ENCODE data around the gene TEKT2. TPM values are rescaled to one million over a fixed set of nuclear protein-coding genes. Genes with fewer than 3 reads are reported as not detected.
A peak's percentile ranks its signal among the peaks of the same experiment; 100 is the strongest.

The TEKT2 gene
- total and polyA plus RNA-seq, 2 of the 4 experiments (the other 2 are of a cell fraction): 0.18 TPM; not detected in 1

DNA sequence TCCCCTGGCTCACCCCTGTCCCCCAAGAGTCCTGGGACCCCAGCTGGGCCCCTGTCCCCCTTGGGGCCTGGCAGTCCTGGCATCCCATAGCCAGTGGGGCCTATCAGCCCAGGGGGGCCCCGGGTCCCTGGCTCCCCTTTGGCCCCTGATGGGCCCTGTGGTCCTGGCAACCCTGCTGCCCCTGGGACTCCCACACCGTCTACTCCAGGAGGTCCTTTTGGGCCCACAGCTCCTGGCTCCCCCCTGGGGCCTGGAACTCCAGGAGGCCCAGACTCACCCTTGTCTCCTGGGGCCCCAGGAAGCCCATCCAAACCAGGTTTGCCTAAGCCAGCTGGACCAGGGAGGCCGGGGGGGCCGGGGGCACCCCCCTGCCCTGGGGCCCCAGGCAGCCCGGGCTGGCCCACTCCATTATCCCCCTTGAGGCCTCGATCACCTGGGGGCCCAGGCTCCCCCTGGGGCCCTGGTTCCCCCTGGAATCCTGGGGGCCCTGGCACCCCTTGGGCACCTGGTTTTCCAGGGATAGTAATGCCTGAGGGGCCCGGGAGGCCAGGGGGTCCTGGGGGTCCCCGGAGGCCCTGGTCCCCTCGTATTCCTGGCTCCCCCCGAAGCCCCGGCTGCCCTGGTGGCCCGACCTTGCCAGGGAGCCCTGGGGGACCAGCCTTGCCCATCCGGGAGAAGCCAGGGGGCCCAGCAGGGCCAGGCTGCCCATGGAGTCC, 14.9 kb downstream of the TEKT2 start (continued):
- TF ChIP-seq, protein P1, sequence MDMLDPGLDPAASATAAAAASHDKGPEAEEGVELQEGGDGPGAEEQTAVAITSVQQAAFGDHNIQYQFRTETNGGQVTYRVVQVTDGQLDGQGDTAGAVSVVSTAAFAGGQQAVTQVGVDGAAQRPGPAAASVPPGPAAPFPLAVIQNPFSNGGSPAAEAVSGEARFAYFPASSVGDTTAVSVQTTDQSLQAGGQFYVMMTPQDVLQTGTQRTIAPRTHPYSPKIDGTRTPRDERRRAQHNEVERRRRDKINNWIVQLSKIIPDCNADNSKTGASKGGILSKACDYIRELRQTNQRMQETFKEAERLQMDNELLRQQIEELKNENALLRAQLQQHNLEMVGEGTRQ (IDR thresholded peaks at IDR 0.05; ENCODE audit: low read depth, low read length): no peak

DNA sequence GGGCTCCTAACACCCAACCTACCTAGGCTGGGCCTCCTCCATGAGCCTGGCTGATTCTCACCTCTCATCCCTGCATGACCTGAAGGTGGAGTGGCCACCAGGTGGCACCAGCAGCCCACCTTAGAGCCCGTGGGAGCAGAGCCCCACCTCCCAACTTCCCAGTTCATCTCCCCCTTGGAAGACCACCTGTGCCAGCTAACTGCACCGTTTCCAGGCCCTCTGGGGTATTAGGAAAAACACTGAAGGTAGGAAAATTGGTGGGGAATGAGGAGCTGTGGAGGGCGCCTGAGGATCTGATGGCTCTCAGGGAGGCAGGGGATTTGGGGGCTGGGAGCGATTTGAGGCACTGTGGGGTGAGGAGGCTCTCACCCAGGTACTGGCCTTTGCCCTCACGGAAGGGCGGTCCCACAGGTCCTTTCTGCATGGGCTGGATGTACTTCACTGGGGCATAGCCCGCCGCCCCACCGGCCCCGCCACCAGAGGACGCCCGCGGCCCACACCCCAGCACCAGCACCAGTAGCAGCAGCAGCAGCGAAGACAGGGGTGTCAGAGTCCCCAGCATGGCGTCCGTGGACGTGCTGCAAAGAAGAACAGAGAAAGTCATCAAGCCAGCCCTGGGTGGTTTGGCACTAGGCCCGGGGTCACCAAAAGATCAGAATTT, 15.9 kb downstream of the TEKT2 start:
- Histone ChIP-seq H3K36me3 (ENCODE audit: control insufficient read depth, insufficient read depth, low read length) (peaks cover 2% of the 10 kb centered on the region; the same call in 1 of the 2 replicates), H3K4me2 (ENCODE audit: low read depth, low read length) (no peak overlapping the region; the same call in 1 of the 2 replicates), H3K18ac (ENCODE audit: low read depth, low read length) (no peak overlapping the region), H2AK5ac (ENCODE audit: low read depth, low read length) (peak overlapping the region; percentile 36; the same call in 1 of the 2 replicates), H3K9me3 (ENCODE audit: control insufficient read depth, insufficient read depth, low read length) (no peaks in the 10 kb centered on the region), H2BK20ac (ENCODE audit: low read depth, low read length) (no peak overlapping the region), H3K23ac (ENCODE audit: low read depth, low read length) (no peak overlapping the region), H3K79me1 (ENCODE audit: low read depth in 1 of 2, low read length in 2 of 2) (no peaks in the 10 kb centered on the region), H2BK15ac (ENCODE audit: low read depth, low read length) (no peak overlapping the region), H3K4me1 (ENCODE audit: control insufficient read depth, insufficient read depth, low read length) (no peaks in the 10 kb centered on the region), H3K4me3 (ENCODE audit: insufficient read depth, low read depth, low read length) (no peak overlapping the region), H2AFZ (replicated peaks; ENCODE audit: low read length, poor library complexity) (peak overlapping the region; percentile 85), H3K9ac (ENCODE audit: low read depth, low read length) (no peak overlapping the region), H3K56ac (ENCODE audit: extremely low read depth, insufficient read depth, low read length) (no peak overlapping the region), H3K27me3 (ENCODE audit: control insufficient read depth, insufficient read depth, low read length) (no peaks in the 10 kb centered on the region), H4K20me1 (ENCODE audit: insufficient read depth, low read length) (no peaks in the 10 kb centered on the region), H4K91ac (ENCODE audit: insufficient read depth, low read depth, low read length) (no peak overlapping the region), H4K8ac (ENCODE audit: low read depth in 2 of 2, low read length in 2 of 2) (peak overlapping the region in 1 of 2 experiments; percentile 44; a peak in 2 of 4 replicates), H3K9me1 (ENCODE audit: insufficient read depth, low read length) (no peaks in the 10 kb centered on the region), H2AK9ac (replicated peaks; ENCODE audit: low read depth, low read length, poor library complexity) (peak overlapping the region; percentile 79), H2BK120ac (ENCODE audit: low read depth, low read length) (peak overlapping the region; percentile 41; the same call in 1 of the 2 replicates), H3K27ac (ENCODE audit: insufficient read depth, low read length) (no peak overlapping the region), H3K14ac (replicated peaks; ENCODE audit: low read depth, low read length) (no peak overlapping the region), H4K5ac (ENCODE audit: low read depth, low read length) (no peak overlapping the region), H3K4ac (ENCODE audit: low read depth, low read length) (no peak overlapping the region), H2BK5ac (ENCODE audit: low read depth, low read length, poor library complexity, severe bottlenecking) (no peak overlapping the region)
- dilution Hi-C loops (cut with HindIII; ENCODE audit: low sequenced_read_pairs, unreplicated experiment) (no loop called here), intact Hi-C loops (cut with micrococcal nuclease) (loop anchor here (1.0 to 10.0 kb wide), 6 partner anchors 34 to 321 kb away; no protein-coding TSS in a partner anchor), in situ Hi-C loops (cut with MboI; ENCODE audit: low sequenced_read_pairs) (loop anchor here (5.0 to 25.0 kb wide), 2 partner anchors 87 to 312 kb away; no protein-coding TSS in a partner anchor)
- ATAC-seq (ENCODE audit: low read depth) (peak; percentile 94), DNase-seq (peak; percentile 73)
- ChIA-PET CTCF (interaction anchor here (0.6 to 1.7 kb wide), 3 partner anchors 35 to 196 kb away, joined by 3 to 11 read pairs (median 3); no protein-coding TSS in a partner anchor), POLR2A (ENCODE audit: unreplicated experiment) (no interaction called here)
- TF ChIP-seq MAFK (IDR thresholded peaks at IDR 0.05; ENCODE audit: low read depth, low read length) (no peak), MAZ (IDR thresholded peaks at IDR 0.05; ENCODE audit: borderline replicate concordance, low read depth, low read length) (peak; percentile 55; the same call in 1 of the 2 replicates), RAD21 (IDR thresholded peaks at IDR 0.05; ENCODE audit: low read length) (peak; percentile 98), SMC3 (IDR thresholded peaks at IDR 0.05; ENCODE audit: low read depth, low read length) (peak; percentile 97)
- TF ChIP-seq, protein P2, sequence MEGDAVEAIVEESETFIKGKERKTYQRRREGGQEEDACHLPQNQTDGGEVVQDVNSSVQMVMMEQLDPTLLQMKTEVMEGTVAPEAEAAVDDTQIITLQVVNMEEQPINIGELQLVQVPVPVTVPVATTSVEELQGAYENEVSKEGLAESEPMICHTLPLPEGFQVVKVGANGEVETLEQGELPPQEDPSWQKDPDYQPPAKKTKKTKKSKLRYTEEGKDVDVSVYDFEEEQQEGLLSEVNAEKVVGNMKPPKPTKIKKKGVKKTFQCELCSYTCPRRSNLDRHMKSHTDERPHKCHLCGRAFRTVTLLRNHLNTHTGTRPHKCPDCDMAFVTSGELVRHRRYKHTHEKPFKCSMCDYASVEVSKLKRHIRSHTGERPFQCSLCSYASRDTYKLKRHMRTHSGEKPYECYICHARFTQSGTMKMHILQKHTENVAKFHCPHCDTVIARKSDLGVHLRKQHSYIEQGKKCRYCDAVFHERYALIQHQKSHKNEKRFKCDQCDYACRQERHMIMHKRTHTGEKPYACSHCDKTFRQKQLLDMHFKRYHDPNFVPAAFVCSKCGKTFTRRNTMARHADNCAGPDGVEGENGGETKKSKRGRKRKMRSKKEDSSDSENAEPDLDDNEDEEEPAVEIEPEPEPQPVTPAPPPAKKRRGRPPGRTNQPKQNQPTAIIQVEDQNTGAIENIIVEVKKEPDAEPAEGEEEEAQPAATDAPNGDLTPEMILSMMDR (conservative IDR thresholded peaks at IDR 0.05; ENCODE audit: low read depth, low read length): peak; percentile 92
- WGBS, 2 experiments (ENCODE audit: extremely low coverage in 2 of 2, insufficient read length in 1 of 2): 33% methylated on average over 3 of the region's 18 CpGs; no CpG with 5 or more reads in 1 of the 2 experiments
- BruUV-seq (replicated peaks): no TSS peak

Data from IMR-90 (cell line).